Measurements from ENCODE around the gene LIN7B. TPM values are rescaled to one million over a fixed set of nuclear protein-coding genes. Genes with fewer than 3 reads are reported as not detected.

Gene LIN7B
- total RNA-seq, 3 donors from 2014 or later = 8.5 to 17.6 (median 11.8) TPM

GRCh38 chr19:49104229-49104864, 9.8 kb upstream of the LIN7B start:
- no peak for DNase-seq (ENCODE audit: low spot score in 2 of 2)
- intact Hi-C loops (cut with DNase I; ENCODE audit: low total_unique reads) = no loop called here
- Histone ChIP-seq H3K4me3 (no peak overlapping the region), H3K27ac (no peak overlapping the region), H3K27me3 (no peaks in the 10 kb centered on the region), H3K9me3 (no peaks in the 10 kb centered on the region), H3K36me3 (no peaks in the 10 kb centered on the region), H3K4me1 (no peaks in the 10 kb centered on the region)
- TF ChIP-seq CTCF (IDR thresholded peaks at IDR 0.05) = no peak
- no peak for TF ChIP-seq POLR2A (IDR thresholded peaks at IDR 0.05)
- TF ChIP-seq POLR2AphosphoS5 (IDR thresholded peaks at IDR 0.05) = no peak

GRCh38 chr19:49106648-49107135, 7.5 kb upstream of the LIN7B start:
- H3K4me1 ChIP-seq = no peaks in the 10 kb centered on the region
- intact Hi-C loops (cut with DNase I; ENCODE audit: low total_unique reads) = no loop called here
- no peaks in the 10 kb centered on the region for H3K27me3 ChIP-seq
- no peak overlapping the region for H3K27ac ChIP-seq
- no peaks in the 10 kb centered on the region for H3K36me3 ChIP-seq
- TF ChIP-seq CTCF (IDR thresholded peaks at IDR 0.05) (peak; percentile 11 to 63 (median 63)), POLR2AphosphoS5 (IDR thresholded peaks at IDR 0.05) (no peak)
- DNase-seq (ENCODE audit: low spot score in 2 of 2) = no peak
- H3K4me3 ChIP-seq = no peak overlapping the region
- H3K9me3 ChIP-seq = no peaks in the 10 kb centered on the region

GRCh38 chr19:49107625-49108459, 6.3 kb upstream of the LIN7B start:
- Histone ChIP-seq H3K27me3 (no peaks in the 10 kb centered on the region), H3K9me3 (no peaks in the 10 kb centered on the region), H3K4me1 (no peaks in the 10 kb centered on the region), H3K27ac (no peak overlapping the region), H3K4me3 (no peak overlapping the region), H3K36me3 (no peaks in the 10 kb centered on the region)
- intact Hi-C loops (cut with DNase I; ENCODE audit: low total_unique reads) = no loop called here
- TF ChIP-seq POLR2A (IDR thresholded peaks at IDR 0.05) (no peak), POLR2AphosphoS5 (IDR thresholded peaks at IDR 0.05) (no peak), CTCF (IDR thresholded peaks at IDR 0.05) (no peak)
- no peak for DNase-seq (ENCODE audit: low spot score in 2 of 2)

- no peak for DNase-seq (ENCODE audit: low spot score in 2 of 2)
- H3K36me3 ChIP-seq = no peaks in the 10 kb centered on the region
- intact Hi-C loops (cut with DNase I; ENCODE audit: low total_unique reads) = no loop called here
- no peak overlapping the region for H3K4me3 ChIP-seq
- peaks cover 0 to 3% of the 10 kb centered on the region in 2 donors for H3K4me1 ChIP-seq
- H3K9me3 ChIP-seq = no peaks in the 10 kb centered on the region
- no peaks in the 10 kb centered on the region for H3K27me3 ChIP-seq
- no peak overlapping the region for H3K27ac ChIP-seq
- no peak for TF ChIP-seq CTCF (IDR thresholded peaks at IDR 0.05)
- no peak for TF ChIP-seq POLR2AphosphoS5 (IDR thresholded peaks at IDR 0.05)
- no peak for TF ChIP-seq POLR2A (IDR thresholded peaks at IDR 0.05)
These were observed 5.1 kb upstream of the LIN7B start for GRCh38 chr19:49109051-49109450.

Data from breast epithelium (tissue), 4 donors.